Hippocampal formation (tissue), 2 donors: ENCODE results near the gene GALNT6.
A peak's percentile ranks its signal among the peaks of the same experiment; 100 is the strongest.

Experiments used
- DNase-seq, 2 donors: peaks; one replicate each; lab custom pipeline; 2025; lab: John Stamatoyannopoulos, UW

GALNT6 gene

DNA sequence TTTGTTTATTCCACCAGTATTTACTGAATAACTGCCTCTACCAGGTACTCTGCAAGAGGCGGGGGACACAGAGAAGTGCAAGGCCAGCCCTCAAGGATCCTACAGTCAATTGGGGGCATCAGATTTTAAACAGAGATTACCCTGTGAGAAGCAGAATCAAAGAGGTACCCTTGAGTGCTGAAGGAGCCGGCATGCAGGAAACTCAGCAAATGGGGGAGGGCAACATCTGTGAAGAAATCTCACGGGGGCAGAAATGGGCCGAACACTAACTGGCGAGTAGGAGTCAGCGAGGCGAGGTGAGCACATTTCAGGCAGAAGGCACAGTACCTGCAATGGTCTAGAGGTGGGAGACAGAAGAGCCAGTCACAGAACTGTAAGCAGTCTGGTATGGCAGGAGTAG is 9.0 kb downstream of the GALNT6 start:
- DNase-seq, result no peak

DNA sequence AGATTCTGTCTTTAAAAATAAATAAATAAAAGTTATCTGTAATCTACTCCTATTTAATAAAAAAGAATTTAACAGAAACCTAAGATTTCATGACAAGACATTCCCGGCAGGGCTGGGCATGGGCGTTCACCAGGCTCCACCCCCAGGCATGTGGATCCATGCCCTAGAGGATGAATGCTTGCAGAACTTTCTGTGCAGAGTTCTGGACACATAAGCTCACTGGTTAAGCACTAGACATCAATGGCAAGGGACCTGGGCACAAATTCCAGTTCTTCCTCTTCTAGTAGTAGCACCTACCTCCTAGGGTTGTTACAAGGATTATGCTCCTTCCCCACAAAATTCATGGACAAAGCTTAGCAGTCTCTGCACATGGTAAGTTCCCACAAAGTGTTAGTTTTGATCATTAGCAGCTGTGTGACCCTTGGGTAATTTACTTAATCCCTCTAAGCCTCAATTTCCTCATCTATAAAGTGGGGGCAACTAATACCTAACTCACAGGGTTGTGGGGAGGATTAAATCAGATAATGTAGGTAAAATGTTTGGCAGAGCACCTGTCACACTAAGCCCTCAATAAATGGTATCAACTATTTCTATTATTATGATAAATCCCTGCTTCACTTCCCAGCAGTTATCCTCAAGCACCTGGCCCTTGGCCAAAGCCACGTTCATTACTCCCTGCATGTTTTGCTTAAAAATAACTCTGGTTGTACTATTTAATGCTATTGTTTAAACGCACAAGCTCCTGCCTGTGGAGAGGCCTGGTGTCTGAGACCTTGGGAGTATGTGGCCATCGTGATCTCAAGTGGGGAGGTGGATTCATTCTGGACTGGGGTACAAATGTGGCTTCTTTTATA is 9.8 kb downstream of the GALNT6 start:
- no peak for DNase-seq

DNA sequence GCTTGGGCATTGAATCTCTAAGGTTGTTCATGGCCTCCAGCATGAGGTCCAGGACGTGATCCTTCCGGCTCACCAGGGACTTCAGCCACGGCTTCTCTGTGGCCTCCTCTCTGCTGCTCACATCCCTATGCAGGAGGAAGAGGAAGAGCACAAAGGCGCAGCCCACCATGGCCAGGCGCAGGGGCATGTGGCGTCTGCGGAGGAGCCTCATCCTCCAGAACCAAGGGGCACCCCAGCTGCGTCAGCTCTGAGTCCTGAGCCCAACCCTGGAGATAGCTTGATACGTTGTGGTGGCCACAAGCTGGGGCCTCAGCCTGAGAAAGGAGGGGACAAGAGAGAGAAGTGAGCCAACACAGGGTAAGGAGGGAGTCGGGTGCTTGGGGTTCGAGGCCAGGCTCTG is 11.6 kb downstream of the GALNT6 start:
- no peak for DNase-seq

DNA sequence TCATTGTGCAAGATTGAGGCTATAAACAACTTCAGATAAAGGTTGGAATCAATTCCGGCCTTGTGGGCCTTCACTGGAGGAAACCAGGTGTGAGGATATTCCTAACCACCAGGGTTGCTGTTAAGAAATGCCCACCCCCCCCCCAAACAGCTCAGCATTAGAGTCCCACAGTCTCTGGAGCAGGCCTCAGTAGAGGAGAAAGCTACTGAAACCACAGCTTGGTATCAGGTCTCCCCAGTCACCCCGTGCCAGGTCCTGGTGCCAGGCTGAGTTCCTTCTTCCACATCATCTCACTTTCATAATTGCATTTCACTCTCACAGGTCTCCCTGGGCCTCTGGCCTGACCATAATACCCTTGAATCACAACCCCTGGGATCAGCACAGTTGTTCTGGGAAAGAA is 12.5 kb downstream of the GALNT6 start:
- DNase-seq, result no peak

DNA sequence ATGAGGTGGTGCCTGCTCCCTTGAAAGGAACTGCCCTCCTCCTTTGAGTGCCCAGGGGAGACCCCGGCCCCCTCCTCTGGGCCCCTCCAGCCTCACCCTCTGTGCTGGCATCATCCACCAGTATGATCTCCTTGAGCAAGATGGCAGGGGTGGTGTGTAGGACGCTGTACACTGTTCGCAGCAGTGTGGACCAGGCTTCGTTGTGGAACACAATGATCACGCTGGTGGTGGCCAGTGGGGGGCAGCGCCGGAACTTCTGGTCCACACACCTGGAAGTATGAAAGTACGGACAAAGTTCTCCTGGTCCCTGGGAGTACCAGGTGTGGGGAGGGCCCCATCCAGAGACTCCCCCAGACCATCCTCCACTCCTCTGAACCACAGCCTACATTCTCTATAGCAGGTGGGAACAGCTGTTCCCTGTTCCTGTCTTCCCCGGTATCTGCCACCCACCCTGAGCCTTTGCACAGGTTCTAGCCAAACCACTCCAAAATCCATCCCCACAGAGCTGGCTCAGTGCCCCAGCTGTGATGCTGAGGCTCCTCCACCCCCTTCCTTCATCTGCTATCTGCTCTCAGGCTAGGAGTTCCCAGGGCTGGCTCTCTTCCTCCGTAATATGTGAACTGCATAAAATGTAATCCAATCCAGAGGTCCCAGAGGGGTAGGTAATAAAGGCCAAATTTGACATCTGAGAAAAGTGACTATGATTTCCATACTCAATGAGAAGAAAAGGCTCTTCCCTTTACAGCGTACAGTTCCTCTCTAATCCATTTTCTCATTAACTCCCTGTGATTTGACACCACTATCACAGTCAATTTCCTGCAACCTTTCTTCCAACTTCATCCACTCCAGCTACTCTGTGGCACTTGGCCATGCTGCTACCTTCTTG is 13.9 kb downstream of the GALNT6 start:
- DNase-seq, result peak in 1 of 2 donors; percentile 30

DNA sequence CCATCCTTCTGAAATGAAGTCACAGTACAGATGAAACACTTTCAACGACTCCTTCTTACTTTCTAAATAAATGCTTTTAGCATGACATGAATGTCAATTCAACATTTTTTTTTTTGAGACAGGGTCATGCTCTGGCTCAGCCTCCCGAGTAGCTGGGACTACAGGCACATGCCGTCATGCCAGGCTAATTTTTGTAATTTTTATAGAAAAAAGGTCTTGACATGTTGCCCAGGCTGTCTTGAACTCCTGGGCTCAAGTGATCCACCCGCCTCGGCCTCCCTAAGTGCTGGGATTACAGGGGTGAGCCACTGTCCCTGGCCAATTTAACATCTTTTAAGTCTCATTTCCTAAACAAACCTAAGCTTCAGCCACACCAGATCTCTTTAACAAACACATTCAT is 16.4 kb downstream of the GALNT6 start:
- no peak for DNase-seq

DNA sequence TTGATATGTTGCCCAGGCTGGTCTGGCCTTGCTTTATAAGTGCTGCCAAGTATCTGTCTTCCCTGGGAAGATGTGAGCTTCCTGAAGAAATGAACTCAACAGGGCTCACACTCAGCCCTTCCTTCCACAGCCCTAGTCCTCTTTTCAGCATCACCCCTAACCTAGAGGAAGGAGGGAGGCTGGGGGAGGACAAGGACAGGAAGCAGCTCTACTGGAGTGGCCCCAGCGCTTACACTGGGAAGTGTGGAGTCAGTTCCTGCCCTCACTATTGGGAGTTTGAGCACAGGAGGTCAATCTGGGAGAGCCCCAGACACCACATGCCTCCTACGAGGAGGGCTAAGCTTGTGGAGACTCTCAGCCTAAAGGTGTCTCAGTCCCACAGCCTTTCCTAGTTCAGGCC is 16.8 kb downstream of the GALNT6 start:
- DNase-seq, result no peak

DNA sequence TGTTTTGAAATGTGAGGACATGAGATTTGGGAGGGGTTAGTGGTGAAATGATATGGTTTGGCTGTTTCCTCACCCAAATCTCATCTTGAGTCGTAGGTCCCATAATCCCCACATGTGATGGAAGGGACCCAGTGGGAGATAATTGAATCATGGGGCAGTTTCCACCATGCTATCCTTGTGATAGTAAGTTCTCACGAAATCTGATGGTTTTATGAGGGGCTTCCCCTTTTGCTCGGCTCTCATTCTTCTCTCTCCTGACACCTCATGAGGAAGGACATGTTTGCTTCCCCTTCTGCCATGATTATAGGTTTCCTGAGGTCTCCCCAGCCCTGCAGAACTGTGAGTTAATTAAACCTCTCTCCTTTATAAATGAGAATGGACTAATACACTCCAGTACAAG is 18.0 kb downstream of the GALNT6 start:
- no peak for DNase-seq

DNA sequence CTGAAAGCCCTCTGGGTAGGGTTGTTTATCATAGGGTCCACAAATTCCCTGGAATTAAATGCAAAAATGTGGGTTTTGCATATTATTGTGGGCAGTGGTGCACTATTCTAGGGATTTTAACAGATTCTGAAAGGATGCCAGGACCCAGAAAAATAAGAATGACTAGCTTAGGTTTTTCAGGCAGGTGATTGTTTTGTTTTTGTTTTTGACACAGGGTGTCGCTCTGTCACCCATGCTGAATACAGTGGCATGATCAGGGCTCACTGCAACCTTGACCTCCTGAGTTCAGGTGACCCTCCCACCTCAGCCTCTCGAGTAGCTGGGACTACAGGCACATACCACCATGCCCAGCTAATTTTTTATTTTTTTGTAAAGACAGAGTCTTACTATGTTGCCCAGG is 19.2 kb downstream of the GALNT6 start:
- DNase-seq, result no peak

DNA sequence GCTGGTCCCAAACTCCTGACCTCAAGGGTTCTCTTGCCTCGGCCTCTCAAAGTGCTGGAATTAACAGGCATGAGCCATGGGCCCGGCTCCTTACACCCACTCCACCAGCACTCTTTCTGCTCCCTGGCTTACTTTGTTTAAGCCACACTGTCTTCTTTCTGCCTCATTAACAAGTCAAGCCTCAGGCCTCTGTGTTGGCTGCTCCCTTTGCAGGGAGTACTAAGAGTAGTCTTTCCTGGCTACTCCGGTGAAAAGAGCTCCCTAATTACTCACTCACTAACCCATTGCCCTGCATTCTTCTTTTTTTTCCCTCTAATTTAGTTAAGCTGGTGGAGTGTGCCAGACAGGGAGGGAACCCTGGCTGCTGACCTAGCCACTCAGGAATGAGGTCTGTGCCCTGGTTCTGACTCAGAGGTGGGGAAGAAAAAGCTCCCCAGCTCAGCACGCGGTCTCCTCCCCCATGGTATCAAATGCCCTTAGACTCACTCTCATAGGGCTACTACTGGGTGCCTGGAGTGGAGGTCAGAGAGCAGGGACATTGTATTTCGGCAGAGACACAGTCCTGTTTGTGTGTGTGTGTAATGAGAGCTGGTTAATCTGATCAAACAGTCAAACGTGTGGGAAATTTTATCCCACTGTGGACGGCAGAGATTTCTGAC is 19.8 kb downstream of the GALNT6 start:
- DNase-seq, result peak in 1 of 2 donors; percentile 55

DNA sequence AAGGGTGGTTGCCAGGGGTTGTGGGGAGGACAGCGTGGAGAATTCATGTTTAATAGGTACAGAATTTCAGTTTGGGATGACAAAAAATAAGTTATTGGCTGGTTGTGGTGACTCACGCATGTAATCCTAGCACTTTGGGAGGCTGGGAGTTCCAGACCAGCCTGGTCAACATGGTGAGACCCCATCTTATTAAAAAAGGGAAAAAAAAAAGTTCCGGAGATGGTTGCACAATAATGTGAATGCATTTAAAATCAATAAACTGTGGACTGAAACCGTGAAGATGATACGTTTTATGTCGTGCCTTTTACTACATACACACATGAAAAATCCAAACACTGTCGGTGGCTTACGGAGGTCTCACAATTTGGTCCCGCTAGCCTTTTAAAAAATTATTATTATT is 20.5 kb downstream of the GALNT6 start:
- no peak for DNase-seq

DNA sequence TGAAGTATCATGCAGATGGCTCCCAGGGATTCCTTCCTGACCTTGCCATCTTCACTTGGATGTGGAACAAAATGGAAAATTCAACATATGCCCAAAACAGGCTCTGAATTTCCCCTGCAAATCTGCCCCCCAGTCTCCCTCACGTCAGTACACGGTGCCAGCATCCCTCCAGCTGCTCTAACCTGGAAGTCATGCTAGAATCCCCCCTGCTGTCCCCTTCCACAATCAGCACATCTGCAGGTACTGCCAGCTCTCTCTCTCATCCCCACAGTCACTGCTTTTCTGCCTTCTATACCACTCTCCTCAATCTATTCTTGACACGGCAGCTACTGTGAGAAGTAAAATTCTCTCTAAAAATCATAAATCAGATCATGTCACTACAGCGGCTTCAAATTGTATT is 21.6 kb downstream of the GALNT6 start:
- DNase-seq, result no peak

DNA sequence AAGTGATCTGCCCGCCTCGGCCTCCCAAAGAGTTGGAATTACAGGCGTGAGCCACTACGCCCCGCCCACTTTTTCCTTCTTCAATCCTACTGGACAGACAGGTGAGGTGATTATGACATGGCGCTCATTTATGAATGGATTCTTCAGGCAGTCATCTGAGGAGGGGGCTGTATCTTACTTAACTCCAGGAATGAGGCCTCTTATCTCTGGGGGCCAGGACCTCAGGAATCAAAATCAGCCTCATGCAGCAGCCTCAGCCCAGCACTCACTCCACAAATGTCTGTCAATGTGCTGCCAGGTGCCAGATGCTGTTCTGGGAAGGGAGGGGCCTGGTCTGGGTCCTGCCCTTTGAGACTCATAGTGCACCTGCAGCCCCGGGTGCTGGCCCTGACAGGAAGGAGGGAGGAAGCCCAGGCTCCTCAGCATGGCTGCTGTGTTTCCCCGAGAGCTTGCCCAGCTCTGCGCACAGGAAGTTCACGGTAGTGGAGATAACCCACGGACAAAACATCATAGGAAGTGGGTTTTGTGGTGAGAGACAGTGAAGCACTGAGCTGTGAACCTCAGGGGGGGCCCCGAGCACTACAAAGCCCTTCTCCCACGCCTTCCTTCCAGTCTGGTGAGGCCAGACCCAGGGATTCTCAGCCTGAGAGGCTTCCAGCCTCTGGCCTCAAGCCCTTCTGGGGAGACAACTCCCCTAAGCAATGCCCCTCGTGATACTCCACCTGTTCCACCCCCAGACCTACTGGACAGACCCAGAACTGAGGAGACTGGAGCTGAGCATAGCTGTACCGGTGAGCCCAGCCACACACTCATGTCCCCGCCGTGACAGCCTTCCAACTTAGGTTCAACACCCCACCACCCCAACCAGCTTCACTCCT is 22.3 kb downstream of the GALNT6 start:
- peak in 1 of 2 donors; percentile 18 for DNase-seq

DNA sequence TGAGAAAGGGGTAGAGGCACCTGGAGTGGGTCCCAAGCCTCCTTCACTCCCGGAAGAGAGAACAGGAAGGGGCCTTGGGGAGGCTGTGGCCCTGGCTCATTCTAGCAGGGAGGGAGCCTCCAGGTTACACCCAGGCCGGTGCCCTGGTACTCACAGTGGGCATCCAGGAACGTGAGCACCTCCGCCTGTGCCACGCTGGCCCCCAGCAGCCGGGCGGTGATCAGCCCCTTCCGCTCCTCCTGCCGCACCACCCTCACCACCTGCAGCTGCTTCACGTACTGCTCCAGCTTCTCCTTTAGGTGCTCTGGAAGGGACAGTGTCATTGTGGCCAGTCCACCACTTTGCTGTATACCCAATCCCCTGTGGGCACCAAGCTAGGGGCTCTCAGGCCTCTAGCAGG is 25.9 kb downstream of the GALNT6 start:
- no peak for DNase-seq

DNA sequence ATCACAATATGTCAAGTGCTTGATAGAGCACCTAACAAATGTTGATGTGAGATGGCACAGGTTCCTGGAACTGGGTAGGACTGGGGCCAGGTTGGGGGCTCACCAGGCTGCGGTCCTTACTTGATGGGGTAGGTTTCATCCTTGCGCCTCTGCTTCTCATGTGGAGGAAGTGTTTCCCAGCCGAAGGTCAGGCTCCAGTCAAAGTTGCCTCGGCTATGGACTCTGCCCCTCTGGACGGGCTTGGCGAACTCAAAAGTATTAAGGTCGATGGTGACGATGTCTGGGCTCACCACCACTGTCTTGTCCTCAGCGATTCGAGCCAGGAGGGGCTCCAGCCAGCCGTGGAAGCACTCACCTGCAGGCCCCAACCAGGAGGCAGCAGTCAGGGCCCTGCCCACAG is 27.2 kb downstream of the GALNT6 start:
- no peak for DNase-seq

DNA sequence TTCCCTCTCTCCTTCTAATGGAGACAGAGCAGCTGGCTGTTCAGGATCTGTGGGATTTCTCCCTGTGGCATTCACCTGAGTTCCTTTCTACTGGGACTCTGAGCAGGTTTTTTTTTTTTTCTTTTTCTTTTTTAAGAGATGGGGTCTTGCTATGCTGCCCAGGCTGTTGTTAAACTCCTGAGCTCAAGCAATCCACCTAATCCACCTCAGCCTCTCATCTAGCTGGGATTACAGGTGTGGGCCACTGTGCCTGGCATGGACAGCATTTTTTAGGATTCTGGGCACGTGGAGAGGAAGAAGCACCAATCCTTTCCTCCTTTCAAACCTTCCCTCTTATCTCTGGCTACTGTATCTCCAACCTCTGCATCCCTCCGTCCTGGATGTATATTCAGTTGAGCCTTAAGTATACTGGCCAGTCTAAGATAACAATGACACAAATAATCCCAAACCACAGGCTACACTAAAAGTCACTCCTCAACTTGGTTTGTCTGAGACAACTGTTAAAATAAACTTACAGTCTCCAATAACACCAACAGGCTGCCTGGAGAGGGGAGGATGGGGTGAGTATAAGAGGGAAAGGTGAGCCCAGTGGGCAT is 28.4 kb downstream of the GALNT6 start:
- no peak for DNase-seq

DNA sequence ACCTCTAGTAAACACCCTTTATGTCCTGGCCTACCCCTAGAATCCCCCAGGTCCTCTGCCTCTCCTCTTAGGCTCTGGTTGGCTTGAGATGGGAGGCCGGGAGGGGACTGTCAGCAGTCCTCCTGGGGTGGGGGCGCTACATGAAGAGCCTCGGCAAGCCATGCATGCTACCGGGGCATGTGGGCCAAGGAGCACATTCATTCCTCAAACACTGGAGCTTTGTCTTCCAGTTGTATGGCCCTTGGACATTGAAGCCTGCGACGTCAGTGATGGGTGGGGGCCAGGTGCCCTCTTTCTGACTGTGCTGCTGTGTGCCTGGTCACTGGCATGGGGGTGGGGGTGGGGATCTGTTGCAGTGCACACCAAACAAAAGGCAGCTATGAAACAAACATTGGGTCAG is 28.9 kb downstream of the GALNT6 start:
- peak; percentile 87 to 91 for DNase-seq

DNA sequence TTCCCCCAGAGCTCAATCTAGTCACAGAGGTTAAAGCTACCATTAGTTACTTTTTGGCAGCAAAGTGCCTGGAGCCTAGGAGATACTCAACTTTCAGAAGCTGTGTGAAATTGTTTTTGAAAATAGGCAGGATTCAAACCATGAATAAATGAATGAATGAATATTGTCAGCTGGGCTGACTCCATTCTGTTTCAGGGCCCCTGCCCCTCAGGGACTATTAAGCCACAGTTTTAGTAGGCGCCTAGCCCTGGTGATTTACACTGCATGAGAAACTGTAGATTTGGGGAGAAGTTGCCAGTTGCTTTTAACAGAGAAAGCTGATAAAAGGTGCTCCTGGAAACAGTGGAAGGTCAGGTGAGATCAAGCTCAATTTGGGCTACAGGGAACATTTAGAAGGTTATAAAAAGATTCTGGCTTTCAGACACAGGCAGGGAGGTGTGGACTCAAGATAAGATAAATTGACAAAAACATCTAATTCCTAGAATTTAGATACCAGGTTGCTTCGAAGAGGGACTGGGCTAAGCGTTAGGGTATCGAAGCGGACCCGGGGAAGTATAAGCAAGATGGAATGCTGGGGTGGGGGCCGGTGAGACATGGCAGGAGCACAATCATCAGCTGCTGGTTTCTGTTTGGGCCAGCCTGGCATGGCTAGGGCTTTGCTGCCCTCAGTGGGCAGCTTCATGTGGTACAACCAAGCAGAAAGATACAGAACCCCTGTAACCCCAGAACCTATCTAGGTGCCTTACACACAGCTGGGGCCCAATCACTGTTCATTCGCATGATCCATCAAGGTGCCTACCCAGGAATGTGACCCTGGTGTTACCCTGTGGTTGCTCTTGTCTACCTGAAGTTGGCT is 29.8 kb downstream of the GALNT6 start:
- no peak for DNase-seq

DNA sequence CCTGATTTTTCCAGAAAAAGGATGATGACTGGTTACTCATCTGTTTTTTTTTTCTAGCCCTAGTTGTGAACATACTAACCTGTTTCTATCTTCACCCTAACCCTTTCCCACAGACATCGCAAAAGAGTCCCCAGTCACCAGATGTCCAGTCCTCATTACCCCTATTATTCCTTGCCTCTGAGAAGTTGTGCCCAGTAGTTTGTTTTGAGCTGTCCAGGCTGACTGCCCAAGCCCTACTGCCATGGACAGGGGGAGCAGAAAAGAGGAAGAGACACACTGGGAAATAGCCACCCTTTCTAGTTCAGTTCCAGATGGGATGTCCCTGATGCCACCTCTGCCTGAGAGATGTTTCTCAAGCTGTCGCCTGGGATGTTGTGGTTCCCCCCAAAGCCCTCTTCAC is 30.9 kb downstream of the GALNT6 start:
- DNase-seq, result no peak

DNA sequence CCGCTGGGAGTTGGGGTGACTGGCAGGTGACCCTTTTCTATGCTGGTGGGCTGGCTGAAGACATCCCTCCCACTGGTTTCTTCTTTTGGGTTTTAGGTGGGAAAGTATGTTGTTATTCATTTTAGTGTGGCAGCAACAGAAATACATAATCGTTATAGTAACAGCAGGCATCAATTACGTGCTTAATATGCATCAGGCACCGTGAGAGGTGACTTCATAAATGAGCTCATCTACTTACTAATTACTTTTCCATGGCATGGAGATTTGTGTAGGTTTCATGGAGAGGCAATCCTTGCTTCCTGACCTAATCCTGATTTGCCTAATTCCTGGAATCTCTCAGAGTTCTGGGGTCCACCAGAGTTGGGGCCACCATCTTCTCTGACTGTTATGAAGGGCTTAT is 31.4 kb downstream of the GALNT6 start:
- no peak for DNase-seq
